T1000 (cell line): ENCODE data around the gene EGR1.
A peak's percentile ranks its signal among the peaks of the same experiment; 100 is the strongest.

Experiments used
- DNase-seq: peaks from one replicate; lab custom pipeline; 2025; ENCODE audit warnings: mixed read lengths; lab: John Stamatoyannopoulos, UW

The EGR1 gene

GRCh38 chr5:138465261-138466124, at the start of gene EGR1:
TSS of gene EGR1 (plus strand) at chr5:138465479. CDS start at chr5:138465762, 283 bp downstream.
- peak; percentile 96 for DNase-seq

- no peak for DNase-seq
Observed at GRCh38 chr5:138418444-138418843, 46.8 kb upstream of the EGR1 start.

DNA sequence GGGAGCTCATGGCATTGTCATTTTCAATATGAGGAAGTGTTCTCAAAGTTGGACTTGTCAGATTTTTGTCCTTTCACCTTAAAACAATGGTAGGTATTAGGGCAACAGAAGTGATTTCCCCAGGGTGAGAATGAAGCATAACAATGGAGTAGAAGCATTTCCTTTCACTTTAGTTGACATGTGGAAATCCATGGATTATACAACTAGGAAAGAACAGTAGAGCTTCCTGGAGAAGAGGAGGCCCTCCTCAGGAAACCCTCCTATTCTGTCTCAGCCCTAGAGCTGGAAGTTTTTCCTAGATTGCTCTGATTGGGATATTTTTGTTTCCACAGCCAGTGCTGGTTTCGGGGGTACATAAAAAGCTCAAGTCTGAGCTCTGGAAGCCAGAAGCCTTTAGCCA, 40.2 kb upstream of the EGR1 start:
- DNase-seq: no peak

DNA sequence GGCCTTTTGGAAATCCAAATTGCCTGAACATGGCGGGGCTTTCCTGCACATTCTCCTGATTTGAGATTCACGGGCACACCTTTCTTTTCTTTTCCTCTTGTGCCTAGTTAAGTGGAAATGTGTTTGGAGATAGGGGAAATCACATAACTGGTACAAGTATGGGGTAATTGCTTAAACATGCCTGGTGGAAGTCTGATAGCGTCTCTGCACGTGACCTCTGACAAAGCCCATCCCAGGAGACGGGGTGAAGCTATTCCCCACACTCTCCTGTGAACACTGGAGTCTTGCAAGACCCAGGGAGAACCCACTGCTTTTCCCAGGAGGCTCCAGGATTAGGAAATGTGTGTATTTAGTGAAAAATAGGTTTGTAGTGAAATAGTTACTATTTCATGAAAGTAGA, 29.3 kb upstream of the EGR1 start:
- DNase-seq: no peak

GRCh38 chr5:138438003-138438723, 27.1 kb upstream of the EGR1 start:
- DNase-seq: no peak

DNA sequence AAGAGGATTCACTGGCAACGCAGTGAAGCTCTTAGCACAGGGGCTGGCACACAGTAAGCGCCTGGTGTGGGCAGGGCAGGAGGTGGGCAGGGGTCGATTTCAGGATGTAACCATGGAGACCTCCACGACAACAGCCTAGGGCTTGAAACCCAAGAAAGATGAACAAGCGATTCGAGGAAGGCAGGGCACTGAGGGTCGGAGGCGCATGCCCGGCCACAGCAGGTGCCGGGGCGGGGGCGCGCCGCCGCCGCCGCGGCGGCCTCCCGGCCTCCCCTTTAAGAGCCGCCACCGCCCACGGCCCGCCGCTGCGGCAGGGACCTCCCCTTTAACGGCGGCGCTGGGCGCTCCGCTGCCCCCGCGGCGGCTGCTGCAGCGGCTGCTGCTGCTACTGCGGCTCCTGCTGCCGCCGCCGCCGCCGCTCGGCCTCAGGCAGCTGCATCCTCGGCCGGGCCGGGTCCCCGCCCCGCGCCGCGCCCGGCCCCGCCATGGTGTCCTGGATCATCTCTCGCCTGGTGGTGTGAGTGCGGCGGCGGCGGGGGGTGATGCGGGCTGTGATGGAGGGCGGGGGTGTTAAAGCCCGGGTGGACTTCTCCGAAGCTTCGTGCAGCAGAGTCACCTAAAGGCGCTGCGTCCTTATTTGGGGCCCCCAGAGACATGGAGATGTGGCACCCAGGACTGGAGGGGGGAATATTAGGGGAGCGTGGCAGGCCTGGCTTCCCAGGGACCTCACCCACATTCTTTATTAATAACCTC, 26.4 kb upstream of the EGR1 start, which contains the start of gene REEP2:
REEP2 (plus strand) TSS at position 334 of the 753 bp plus-strand sequence; CDS start at position 486, 152 bp downstream.
- peak; percentile 13 for DNase-seq

DNA sequence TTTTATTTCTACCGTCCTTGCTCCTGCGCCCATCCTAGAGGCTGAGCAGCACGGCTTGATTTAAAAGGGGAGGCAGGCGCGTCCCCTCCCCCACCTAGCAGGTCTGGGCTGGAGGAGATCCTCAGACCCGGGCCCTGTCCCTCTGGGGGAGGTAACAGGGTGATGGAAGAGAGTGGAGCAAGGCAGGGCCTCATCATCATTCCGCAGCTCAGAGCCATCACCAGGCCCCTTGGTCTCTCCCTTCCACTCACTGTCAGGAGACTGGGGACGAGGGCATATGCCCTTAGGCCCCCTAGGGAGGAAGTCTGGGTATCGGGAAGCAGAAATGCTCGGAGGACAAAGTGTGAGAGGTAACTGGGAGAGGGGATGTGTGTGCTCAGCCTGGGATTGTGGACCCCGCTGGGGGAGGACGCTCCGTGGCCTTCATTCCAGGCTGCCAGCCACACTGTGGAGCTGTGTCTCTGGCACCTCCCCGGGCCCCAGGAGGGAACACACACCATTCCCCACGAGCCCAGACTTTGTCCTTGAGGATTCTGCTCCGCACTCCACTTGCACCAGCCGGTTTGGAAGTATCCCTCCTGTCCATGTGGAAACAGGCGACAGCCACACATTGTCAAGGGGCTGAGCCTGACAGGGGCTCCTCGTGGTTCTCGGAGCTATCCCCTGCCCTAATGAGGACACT, 25.7 kb upstream of the EGR1 start:
- DNase-seq: no peak

GRCh38 chr5:138440159-138441073, 24.9 kb upstream of the EGR1 start:
- DNase-seq: no peak

DNA sequence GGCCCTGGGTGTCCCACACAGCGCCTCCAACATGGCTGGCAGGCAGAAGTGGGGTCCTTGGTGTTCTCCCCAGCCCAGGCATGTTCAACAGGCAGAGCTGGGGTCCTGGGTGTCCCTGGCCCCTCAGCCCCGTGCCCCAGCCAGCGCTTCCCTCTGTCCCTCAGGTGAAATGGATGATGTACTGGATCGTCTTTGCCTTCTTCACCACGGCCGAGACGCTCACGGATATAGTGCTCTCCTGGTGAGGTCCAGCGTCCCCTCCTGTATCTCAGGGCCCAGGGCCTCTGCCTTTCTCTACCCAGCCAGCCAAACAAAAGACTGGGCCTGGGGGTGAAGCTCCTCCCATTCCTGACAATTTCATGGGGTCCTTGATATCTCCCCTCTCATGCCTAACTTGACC, 24.1 kb upstream of the EGR1 start:
- DNase-seq: no peak

GRCh38 chr5:138444078-138444773, 21.1 kb upstream of the EGR1 start:
- no peak for DNase-seq

DNA sequence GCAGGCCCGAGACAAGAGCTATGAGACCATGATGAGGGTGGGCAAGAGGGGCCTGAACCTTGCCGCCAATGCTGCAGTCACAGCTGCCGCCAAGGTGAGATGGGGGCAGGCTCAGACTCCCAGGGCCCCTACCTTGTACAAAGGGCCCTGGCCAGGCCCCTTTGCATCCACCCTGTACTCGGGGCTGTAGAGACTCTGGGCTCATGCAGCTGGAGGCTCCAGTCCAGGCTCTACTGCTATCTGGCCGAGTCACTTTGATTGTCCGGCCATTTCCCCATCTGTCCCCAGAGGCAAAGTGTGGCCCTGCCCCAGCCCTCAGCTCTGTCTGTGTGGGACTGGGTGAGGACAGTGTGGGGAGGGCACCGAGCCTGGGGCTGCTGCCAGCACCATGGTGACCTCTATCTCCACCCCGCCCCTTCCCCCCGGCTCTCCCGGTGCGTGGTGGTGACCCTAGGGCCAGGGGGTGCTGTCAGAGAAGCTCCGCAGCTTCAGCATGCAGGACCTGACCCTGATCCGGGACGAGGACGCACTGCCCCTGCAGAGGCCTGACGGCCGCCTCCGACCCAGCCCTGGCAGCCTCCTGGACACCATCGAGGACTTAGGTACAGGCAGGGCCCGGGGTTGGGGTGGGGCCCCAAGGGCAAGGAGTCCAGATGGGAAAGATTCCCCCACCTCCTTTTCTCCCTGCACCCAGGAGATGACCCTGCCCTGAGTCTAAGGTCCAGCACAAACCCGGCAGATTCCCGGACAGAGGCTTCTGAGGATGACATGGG, 20.3 kb upstream of the EGR1 start:
- DNase-seq: no peak

DNA sequence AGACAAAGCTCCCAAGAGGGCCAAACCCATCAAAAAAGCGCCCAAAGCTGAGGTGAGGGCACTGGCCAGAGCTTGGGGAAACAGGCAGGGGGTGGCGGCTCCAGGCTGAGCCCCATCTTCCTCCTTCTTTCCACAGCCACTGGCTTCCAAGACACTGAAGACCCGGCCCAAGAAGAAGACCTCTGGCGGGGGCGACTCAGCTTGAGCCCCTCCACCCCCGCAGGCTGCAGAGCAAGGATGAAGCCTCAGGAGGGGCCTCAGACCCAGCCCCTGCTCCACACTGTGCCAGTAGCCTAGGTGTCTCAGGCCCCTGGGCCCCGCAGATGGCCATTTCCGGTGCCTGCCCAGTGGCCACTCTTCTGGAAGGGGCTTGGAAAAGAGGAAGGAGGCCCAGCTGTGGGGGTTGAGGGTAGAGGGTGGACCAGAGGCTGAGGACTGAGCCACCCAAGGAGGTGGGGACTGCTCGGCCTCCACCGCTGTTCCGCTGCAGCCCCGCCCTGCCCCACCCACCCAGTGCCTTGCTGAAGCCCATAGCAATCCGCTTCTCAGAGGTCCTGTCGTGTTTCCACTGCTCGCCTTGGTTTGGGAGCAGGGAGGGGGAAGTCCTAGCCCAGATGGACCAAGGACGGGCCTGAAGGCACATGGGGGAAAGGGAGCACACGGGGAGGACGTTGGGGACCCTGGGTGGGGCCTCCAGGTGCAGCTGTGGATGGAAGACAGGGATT, 19.6 kb upstream of the EGR1 start:
- DNase-seq: no peak

DNA sequence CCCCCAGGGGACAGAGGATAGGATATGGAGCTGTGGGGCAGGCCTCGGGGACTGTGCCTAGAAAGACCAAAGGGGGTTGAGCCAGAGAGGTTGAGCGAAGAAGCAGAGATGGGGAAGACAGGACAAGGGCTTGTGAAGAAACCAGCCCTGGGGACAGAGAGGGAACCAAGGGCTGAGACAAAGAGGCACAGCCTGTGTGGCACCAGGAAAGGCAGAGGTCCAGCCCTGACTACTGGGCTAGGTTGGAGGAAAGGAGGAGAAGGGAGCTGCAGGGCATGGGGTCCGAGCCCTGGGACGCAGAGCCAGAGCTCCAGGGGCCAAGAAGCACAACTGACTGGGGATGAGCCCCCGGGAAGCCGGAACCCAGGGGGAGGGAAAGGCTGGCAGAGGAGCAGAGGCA, 17.2 kb upstream of the EGR1 start:
- no peak for DNase-seq

DNA sequence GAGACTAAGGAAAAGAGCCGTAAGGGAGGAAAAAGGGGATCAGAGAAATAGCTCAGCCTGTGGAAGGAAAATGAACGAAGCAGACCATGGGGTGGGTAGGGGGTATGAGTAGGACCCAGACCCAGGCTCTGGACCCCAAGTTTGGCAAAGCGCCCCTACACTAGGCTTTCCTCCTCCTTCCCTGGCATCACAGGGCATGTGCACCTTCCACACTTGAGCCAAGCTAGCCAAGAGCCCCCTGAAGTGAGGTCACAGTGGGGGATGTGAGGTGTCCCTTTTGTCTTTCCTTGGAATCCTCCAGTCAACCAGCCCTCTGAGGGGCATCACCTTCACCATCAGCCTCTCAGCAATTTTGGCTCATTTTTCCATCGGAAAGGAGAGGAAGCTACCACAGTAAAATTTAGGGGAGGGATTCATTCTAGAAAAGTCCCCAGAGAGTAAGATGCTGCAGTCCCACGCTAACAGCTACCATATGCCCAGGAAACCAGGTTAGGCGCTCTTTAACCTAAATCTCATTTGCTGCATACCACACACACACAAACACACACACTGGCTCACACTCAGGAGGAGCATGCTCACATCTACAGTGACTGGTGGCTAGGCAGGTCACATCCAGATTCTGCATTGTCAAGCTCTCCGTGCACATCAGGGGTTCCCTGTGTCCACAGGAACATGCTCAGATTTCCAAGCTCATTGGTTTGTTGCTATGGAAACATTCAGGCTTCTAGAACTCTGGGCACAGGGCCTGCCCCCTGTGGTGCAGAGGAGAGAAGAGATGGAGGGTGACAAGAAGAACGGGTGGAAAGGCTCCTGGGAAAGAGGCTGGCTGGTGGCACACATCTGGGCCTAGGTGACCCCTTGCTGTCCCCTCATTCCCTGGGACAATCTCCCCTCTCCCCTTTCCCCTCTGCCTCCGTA, 16.5 kb upstream of the EGR1 start:
- no peak for DNase-seq

GRCh38 chr5:138449501-138450239, 15.6 kb upstream of the EGR1 start:
- peak; percentile 81 for DNase-seq

DNA sequence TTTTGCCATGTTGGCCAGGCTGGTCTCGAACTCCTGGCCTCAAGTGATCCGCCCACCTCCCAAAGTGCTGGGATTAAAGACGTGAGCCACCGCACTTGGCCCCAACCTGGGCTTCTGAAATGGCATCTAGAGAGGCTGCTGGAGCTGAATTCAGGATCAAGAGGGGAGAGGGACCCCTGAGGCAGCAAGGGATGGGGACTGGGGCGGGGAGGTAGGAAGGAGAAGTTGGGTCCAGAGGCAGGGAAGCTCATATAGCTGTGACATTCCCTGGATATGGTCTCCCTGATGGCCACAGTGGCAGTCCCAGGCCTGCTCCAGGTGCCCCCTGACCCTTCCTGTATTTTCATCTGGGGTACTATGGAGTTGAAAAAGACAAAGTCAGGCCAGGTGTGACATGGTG, 14.3 kb upstream of the EGR1 start:
- DNase-seq: no peak

DNA sequence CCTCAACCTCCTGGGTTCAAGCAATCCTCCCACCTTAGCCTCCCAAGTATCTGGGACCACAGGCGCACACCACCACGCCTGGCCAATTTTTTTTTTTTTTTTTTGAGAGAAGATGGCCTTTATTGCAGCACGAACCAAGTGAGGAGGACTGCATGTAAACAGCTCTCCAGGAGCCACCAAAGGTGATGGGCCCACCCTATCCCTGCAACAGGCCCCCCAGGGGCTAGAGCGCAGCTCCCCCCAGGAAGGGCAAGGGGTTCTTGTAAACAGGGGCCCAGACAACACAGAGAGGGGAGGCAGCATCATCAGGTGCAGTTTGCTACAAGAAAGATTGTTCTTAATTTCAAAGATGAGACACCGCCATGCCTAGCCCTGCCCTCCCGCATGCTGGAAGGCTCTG, 12.6 kb upstream of the EGR1 start:
- no peak for DNase-seq
